ENCODE measurements around the gene TRMT6.

The TRMT6 gene

GRCh38 chr20:5968462-5968861, 18.1 kb upstream of the TRMT6 start:
- no peak for ATAC-seq
- TF ChIP-seq CSDC2 (CRISPR knock-in tag; IDR thresholded peaks at IDR 0.05) (no peak), POU6F1 (CRISPR knock-in tag; IDR thresholded peaks at IDR 0.05; ENCODE audit: borderline replicate concordance, low read depth) (no peak), GLIS3 (CRISPR knock-in tag; IDR thresholded peaks at IDR 0.05) (no peak), CSRNP3 (CRISPR knock-in tag; IDR thresholded peaks at IDR 0.05) (no peak), BACH2 (CRISPR knock-in tag; IDR thresholded peaks at IDR 0.05; ENCODE audit: borderline replicate concordance) (no peak), OSR1 (CRISPR knock-in tag; IDR thresholded peaks at IDR 0.05) (no peak)

- no peak for ATAC-seq
- no peak for TF ChIP-seq PATZ1 (CRISPR knock-in tag; IDR thresholded peaks at IDR 0.05; ENCODE audit: borderline replicate concordance)
- no peak for TF ChIP-seq CREB5 (CRISPR knock-in tag; IDR thresholded peaks at IDR 0.05; ENCODE audit: low read depth)
- TF ChIP-seq ZFP30 (CRISPR knock-in tag; IDR thresholded peaks at IDR 0.05), result no peak
- no peak for TF ChIP-seq SNAI2 (CRISPR knock-in tag; IDR thresholded peaks at IDR 0.05)
Measured at GRCh38 chr20:5967469-5967868, 17.1 kb upstream of the TRMT6 start.

- TF ChIP-seq ZC3H10 (CRISPR knock-in tag; IDR thresholded peaks at IDR 0.05), result no peak
- TF ChIP-seq TCF4 (CRISPR knock-in tag; IDR thresholded peaks at IDR 0.05; ENCODE audit: borderline replicate concordance), result no peak
- TF ChIP-seq ZFP30 (CRISPR knock-in tag; IDR thresholded peaks at IDR 0.05), result no peak
- TF ChIP-seq ESRRG (CRISPR knock-in tag; IDR thresholded peaks at IDR 0.05), result no peak
- no peak for TF ChIP-seq OSR1 (CRISPR knock-in tag; IDR thresholded peaks at IDR 0.05)
- no peak for TF ChIP-seq POU6F1 (CRISPR knock-in tag; IDR thresholded peaks at IDR 0.05; ENCODE audit: borderline replicate concordance, low read depth)
- no peak for TF ChIP-seq CSDC2 (CRISPR knock-in tag; IDR thresholded peaks at IDR 0.05)
- TF ChIP-seq BACH2 (CRISPR knock-in tag; IDR thresholded peaks at IDR 0.05; ENCODE audit: borderline replicate concordance), result no peak
- no peak for TF ChIP-seq TOX (CRISPR knock-in tag; IDR thresholded peaks at IDR 0.05; ENCODE audit: borderline replicate concordance)
- no peak for TF ChIP-seq ZNF70 (CRISPR knock-in tag; IDR thresholded peaks at IDR 0.05)
- no peak for TF ChIP-seq TSHZ2 (CRISPR knock-in tag; IDR thresholded peaks at IDR 0.05)
- no peak for TF ChIP-seq ARNTL (CRISPR knock-in tag; IDR thresholded peaks at IDR 0.05; ENCODE audit: borderline replicate concordance, low read depth)
- no peak for TF ChIP-seq ZNF565 (CRISPR knock-in tag; conservative IDR thresholded peaks at IDR 0.05; ENCODE audit: low read depth)
- TF ChIP-seq CREB5 (CRISPR knock-in tag; IDR thresholded peaks at IDR 0.05; ENCODE audit: low read depth), result no peak
- no peak for TF ChIP-seq PPARA (CRISPR knock-in tag; IDR thresholded peaks at IDR 0.05; ENCODE audit: borderline replicate concordance)
- no peak for TF ChIP-seq CSRNP3 (CRISPR knock-in tag; IDR thresholded peaks at IDR 0.05)
- TF ChIP-seq ZNF8 (CRISPR knock-in tag; IDR thresholded peaks at IDR 0.05), result no peak
- TF ChIP-seq PATZ1 (CRISPR knock-in tag; IDR thresholded peaks at IDR 0.05; ENCODE audit: borderline replicate concordance), result no peak
- no peak for TF ChIP-seq SNAI2 (CRISPR knock-in tag; IDR thresholded peaks at IDR 0.05)
- no peak for TF ChIP-seq GLIS3 (CRISPR knock-in tag; IDR thresholded peaks at IDR 0.05)
- ATAC-seq, result peak; percentile 20
Measured at GRCh38 chr20:5949943-5950270, 426 bp downstream of the TRMT6 start.

All from SK-N-SH treated with all-trans-retinoic acid at 6 μM for 48 hours (cell line).